ENCODE results near the gene TTC38. TPM values are rescaled to one million over a fixed set of nuclear protein-coding genes. Genes with fewer than 3 reads are reported as not detected.

TTC38 gene
- total RNA-seq, 2 donors from 2014 or later = 67.7 to 76.9 TPM

GRCh38 chr22:46245511-46245910 is 22.3 kb upstream of the TTC38 start:
- Histone ChIP-seq H3K27me3 (replicated peaks; ENCODE audit: insufficient read depth) (no peaks in the 10 kb centered on the region), H3K4me3 (no peak overlapping the region), H3K4me1 (ENCODE audit: control insufficient read depth in 1 of 2, low read depth in 2 of 2) (peaks cover 5 to 8% of the 10 kb centered on the region in 2 donors), H3K36me3 (no peaks in the 10 kb centered on the region), H3K9me3 (no peaks in the 10 kb centered on the region), H3K27ac (no peak overlapping the region)
- no peak for ATAC-seq (ENCODE audit: insufficient number of reproducible peaks, low FRiP score, low read depth)
- no peak for TF ChIP-seq CTCF (IDR thresholded peaks at IDR 0.05)
- DNase-seq (ENCODE audit: low spot score) = no peak

GRCh38 chr22:46246178-46246577 is 21.6 kb upstream of the TTC38 start:
- ATAC-seq (ENCODE audit: insufficient number of reproducible peaks, low FRiP score, low read depth) (no peak), DNase-seq (ENCODE audit: low spot score) (no peak)
- no peak overlapping the region for H3K27ac ChIP-seq
- no peaks in the 10 kb centered on the region for H3K9me3 ChIP-seq
- H3K4me3 ChIP-seq = no peak overlapping the region
- no peaks in the 10 kb centered on the region for H3K36me3 ChIP-seq
- no peaks in the 10 kb centered on the region for H3K27me3 ChIP-seq (replicated peaks; ENCODE audit: insufficient read depth)
- TF ChIP-seq CTCF (IDR thresholded peaks at IDR 0.05) = no peak
- H3K4me1 ChIP-seq (ENCODE audit: control insufficient read depth in 1 of 2, low read depth in 2 of 2) = peaks cover 5 to 14% of the 10 kb centered on the region in 2 donors

GRCh38 chr22:46247443-46247975 is 20.3 kb upstream of the TTC38 start:
- DNase-seq (ENCODE audit: low spot score) (no peak), ATAC-seq (ENCODE audit: insufficient number of reproducible peaks, low FRiP score, low read depth) (no peak)
- Histone ChIP-seq H3K9me3 (no peaks in the 10 kb centered on the region), H3K36me3 (no peaks in the 10 kb centered on the region), H3K27me3 (replicated peaks; ENCODE audit: insufficient read depth) (no peaks in the 10 kb centered on the region), H3K27ac (no peak overlapping the region), H3K4me3 (no peak overlapping the region), H3K4me1 (ENCODE audit: control insufficient read depth in 1 of 2, low read depth in 2 of 2) (peaks cover 5 to 20% of the 10 kb centered on the region in 2 donors)
- TF ChIP-seq CTCF (IDR thresholded peaks at IDR 0.05) = no peak

GRCh38 chr22:46250035-46250782 is 17.6 kb upstream of the TTC38 start, which contains the start of gene CDPF1:
Gene CDPF1, minus strand, starts transcription at chr22:46250293. Its CDS starts 2,009 bp downstream, at chr22:46248284.
- ATAC-seq (ENCODE audit: insufficient number of reproducible peaks, low FRiP score, low read depth) (peak; percentile 47), DNase-seq (ENCODE audit: low spot score) (peak; percentile 30)
- H3K27me3 ChIP-seq (replicated peaks; ENCODE audit: insufficient read depth) = no peaks in the 10 kb centered on the region
- H3K9me3 ChIP-seq = no peaks in the 10 kb centered on the region
- no peaks in the 10 kb centered on the region for H3K36me3 ChIP-seq
- H3K4me1 ChIP-seq (ENCODE audit: control insufficient read depth in 1 of 2, low read depth in 2 of 2) = peaks cover 5 to 20% of the 10 kb centered on the region in 2 donors
- no peak for TF ChIP-seq CTCF (IDR thresholded peaks at IDR 0.05)
- H3K27ac ChIP-seq = peak within 1 kb of the TSS; percentile 62 to 67
- H3K4me3 ChIP-seq = peak within 1 kb of the TSS; percentile 75

GRCh38 chr22:46250783-46251125 is 17.1 kb upstream of the TTC38 start:
- no peaks in the 10 kb centered on the region for H3K9me3 ChIP-seq
- peak overlapping the region in 1 of 2 donors; percentile 67 for H3K27ac ChIP-seq
- no peak for DNase-seq (ENCODE audit: low spot score)
- H3K4me1 ChIP-seq (ENCODE audit: control insufficient read depth in 1 of 2, low read depth in 2 of 2) = peaks cover 5 to 20% of the 10 kb centered on the region in 2 donors
- no peak for ATAC-seq (ENCODE audit: insufficient number of reproducible peaks, low FRiP score, low read depth)
- peak overlapping the region; percentile 75 for H3K4me3 ChIP-seq
- H3K27me3 ChIP-seq (replicated peaks; ENCODE audit: insufficient read depth) = no peaks in the 10 kb centered on the region
- TF ChIP-seq CTCF (IDR thresholded peaks at IDR 0.05) = no peak
- H3K36me3 ChIP-seq = no peaks in the 10 kb centered on the region

Data from thoracic aorta (tissue), 2 donors.